ENCODE results near the gene SLC27A5. TPM values are rescaled to one million over a fixed set of nuclear protein-coding genes. Genes with fewer than 3 reads are reported as not detected.

SLC27A5 gene
- total and polyA plus RNA-seq, 2 of the 4 experiments (the other 2 are of a cell fraction) = 7.7 to 11.2 TPM

DNA sequence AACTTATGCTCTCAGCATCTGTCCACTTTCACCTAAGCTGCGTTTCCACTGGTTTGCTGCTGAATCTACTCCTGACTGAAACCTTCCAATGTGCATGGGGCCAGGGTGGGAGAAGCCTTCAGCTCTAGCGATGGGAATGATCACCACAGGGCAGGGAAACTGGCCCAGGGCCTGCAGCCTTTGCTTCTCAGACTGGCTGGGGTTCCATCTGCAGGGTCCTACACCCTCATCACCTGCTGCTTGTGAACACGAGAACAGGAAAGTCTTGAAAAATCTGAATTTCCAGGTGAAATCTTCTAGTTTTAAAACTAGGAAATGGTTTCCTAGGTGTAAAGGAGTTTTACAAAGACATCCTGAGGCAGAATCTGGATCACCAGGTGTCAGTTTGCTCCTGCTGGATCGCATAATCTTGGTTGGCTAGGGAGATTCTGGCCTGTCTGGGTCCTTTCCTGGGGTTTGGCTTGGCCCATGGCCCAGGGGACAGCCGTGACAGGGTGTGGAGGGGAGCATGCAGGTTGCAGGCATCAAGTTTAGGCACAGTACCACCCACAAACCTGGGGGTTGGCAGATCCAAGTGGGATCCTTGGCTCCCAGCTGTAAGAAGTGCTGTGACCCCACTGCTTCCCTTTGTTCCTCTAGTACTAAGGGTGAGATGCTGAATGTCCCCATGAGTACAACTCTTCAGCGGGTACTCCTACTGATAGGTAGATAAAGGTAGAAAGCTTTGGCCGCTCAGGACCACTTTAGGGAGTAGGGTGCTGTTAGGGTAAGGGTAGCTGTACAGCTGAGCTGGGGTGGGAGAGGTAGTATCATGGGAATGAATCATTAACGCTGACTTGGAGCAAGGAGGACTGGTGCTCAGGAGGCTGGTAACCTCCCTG, 48.5 kb upstream of the SLC27A5 start:
- H3K27me3 ChIP-seq (ENCODE audit: control insufficient read depth, insufficient read depth, low read length) = no peaks in the 10 kb centered on the region
- peak overlapping the region; percentile 59 for H2BK5ac ChIP-seq (ENCODE audit: low read depth, low read length, poor library complexity, severe bottlenecking)
- DNase-seq = no peak
- peak overlapping the region; percentile 24; the same call in 1 of the 2 replicates for H2BK120ac ChIP-seq (ENCODE audit: low read depth, low read length)
- peak overlapping the region; percentile 85 for H4K91ac ChIP-seq (ENCODE audit: insufficient read depth, low read depth, low read length)
- peak overlapping the region; percentile 100 for H2AK9ac ChIP-seq (replicated peaks; ENCODE audit: low read depth, low read length, poor library complexity)
- no peaks in the 10 kb centered on the region for H3K9me3 ChIP-seq (ENCODE audit: control insufficient read depth, insufficient read depth, low read length)
- H4K5ac ChIP-seq (ENCODE audit: low read depth, low read length) = peak overlapping the region; percentile 87
- H3K56ac ChIP-seq (ENCODE audit: extremely low read depth, insufficient read depth, low read length) = no peak overlapping the region
- in situ Hi-C loops (cut with MboI; ENCODE audit: low sequenced_read_pairs) (no loop called here), dilution Hi-C loops (cut with HindIII; ENCODE audit: low sequenced_read_pairs, unreplicated experiment) (no loop called here), intact Hi-C loops (cut with micrococcal nuclease) (no loop called here)
- H3K18ac ChIP-seq (ENCODE audit: low read depth, low read length) = no peak overlapping the region
- peak overlapping the region; percentile 88 for H3K4me2 ChIP-seq (ENCODE audit: low read depth, low read length)
- ChIA-PET CTCF (no interaction called here), POLR2A (ENCODE audit: unreplicated experiment) (no interaction called here)
- H2BK20ac ChIP-seq (ENCODE audit: low read depth, low read length) = no peak overlapping the region
- peak overlapping the region; percentile 100 for H2AFZ ChIP-seq (replicated peaks; ENCODE audit: low read length, poor library complexity)
- no peak for TF ChIP-seq RAD21 (IDR thresholded peaks at IDR 0.05; ENCODE audit: low read length)
- H2BK15ac ChIP-seq (ENCODE audit: low read depth, low read length) = 0 out of 3 replicates have a peak overlapping the region, but pooled peaks have one; percentile 2
- peak overlapping the region; percentile 76 for H3K14ac ChIP-seq (replicated peaks; ENCODE audit: low read depth, low read length)
- WGBS, 2 experiments (ENCODE audit: extremely low coverage in 2 of 2, insufficient read length in 1 of 2) = 85% methylated on average over 5 of the region's 8 CpGs; no CpG with 5 or more reads in 1 of the 2 experiments
- peak overlapping the region; percentile 21; the same call in 1 of the 2 replicates for H3K23ac ChIP-seq (ENCODE audit: low read depth, low read length)
- peak overlapping the region; percentile 40 for H3K4me3 ChIP-seq (ENCODE audit: insufficient read depth, low read depth, low read length)
- peaks cover 12% of the 10 kb centered on the region for H4K20me1 ChIP-seq (ENCODE audit: insufficient read depth, low read length)
- H3K9ac ChIP-seq (ENCODE audit: low read depth, low read length) = peak overlapping the region; percentile 51; the same call in 1 of the 2 replicates
- BruUV-seq (replicated peaks) = no TSS peak
- H4K8ac ChIP-seq (ENCODE audit: low read depth in 2 of 2, low read length in 2 of 2) = peak overlapping the region; percentile 100
- peak overlapping the region; percentile 85 for H2AK5ac ChIP-seq (ENCODE audit: low read depth, low read length)
- H3K27ac ChIP-seq (ENCODE audit: insufficient read depth, low read length) = peak overlapping the region; percentile 53; the same call in 1 of the 2 replicates
- ATAC-seq (ENCODE audit: low read depth) = no peak
- H3K79me1 ChIP-seq (ENCODE audit: low read depth in 1 of 2, low read length in 2 of 2) = peaks cover 7 to 41% of the 10 kb centered on the region in 2 experiments
- H3K9me1 ChIP-seq (ENCODE audit: insufficient read depth, low read length) = peaks cover 22% of the 10 kb centered on the region
- peak overlapping the region; percentile 82 for H3K4ac ChIP-seq (ENCODE audit: low read depth, low read length)
- H3K4me1 ChIP-seq (ENCODE audit: control insufficient read depth, insufficient read depth, low read length) = peaks cover 25% of the 10 kb centered on the region
- H3K36me3 ChIP-seq (ENCODE audit: control insufficient read depth, insufficient read depth, low read length) = peaks cover 10% of the 10 kb centered on the region; the same call in 1 of the 2 replicates
